ENCODE results near the gene POLR1A. TPM values are rescaled to one million over a fixed set of nuclear protein-coding genes. Genes with fewer than 3 reads are reported as not detected.
A peak's percentile ranks its signal among the peaks of the same experiment; 100 is the strongest.

Gene POLR1A
- polyA plus RNA-seq, 3 donors = 0.45 to 2.1 (median 1.6) TPM

- Histone ChIP-seq H3K79me2 (ENCODE audit: insufficient read depth, low read length) (no peaks in the 10 kb centered on the region), H3K9ac (ENCODE audit: insufficient read depth, low read length, poor library complexity, severe bottlenecking) (no peak overlapping the region), H4K20me1 (ENCODE audit: insufficient read depth, low read length) (no peaks in the 10 kb centered on the region), H3K9me3 (replicated peaks in 1 of 2; ENCODE audit: control insufficient read depth in 1 of 2, insufficient read depth in 1 of 2, low read length in 2 of 2) (no peaks in the 10 kb centered on the region), H3K4me3 (replicated peaks in 1 of 3; ENCODE audit: low read depth in 2 of 3, low read length in 3 of 3) (no peak overlapping the region), H3K36me3 (replicated peaks in 1 of 2; ENCODE audit: control insufficient read depth in 1 of 2, insufficient read depth in 2 of 2, low read length in 2 of 2) (peaks cover 61 to 84% of the 10 kb centered on the region in 2 donors), H3K27ac (ENCODE audit: low read depth in 1 of 2, low read length in 2 of 2) (peak overlapping the region in 1 of 2 donors; percentile 34), H3K4me2 (replicated peaks; ENCODE audit: extremely low read depth, low read length, poor library complexity, severe bottlenecking) (no peak overlapping the region), H3K27me3 (ENCODE audit: control insufficient read depth in 2 of 2, insufficient read depth in 2 of 2, low read length in 2 of 2) (no peaks in the 10 kb centered on the region), H3K4me1 (ENCODE audit: control insufficient read depth in 1 of 2, insufficient read depth in 2 of 2, low read length in 2 of 2) (peaks cover 5 to 16% of the 10 kb centered on the region in 2 donors), H2AFZ (ENCODE audit: insufficient read depth, low read depth, low read length, poor library complexity, severe bottlenecking) (no peak overlapping the region)
- Mint-ChIP-seq H3K4me1 (peaks cover 22% of the 10 kb centered on the region), H3K36me3 (peaks cover 72 to 76% of the 10 kb centered on the region in 2 donors), H3K27me3 (ENCODE audit: low read depth in 3 of 3) (peaks cover 0 to 4% (median 2%) of the 10 kb centered on the region in 3 donors), H3K9me3 (no peaks in the 10 kb centered on the region), H3K4me3 (no peak overlapping the region), H3K27ac (peak overlapping the region in 1 of 7 donors; percentile 81)
- DNase-seq = no peak
- intact Hi-C loops (cut with micrococcal nuclease) = no loop called here
- TF ChIP-seq, protein P1, sequence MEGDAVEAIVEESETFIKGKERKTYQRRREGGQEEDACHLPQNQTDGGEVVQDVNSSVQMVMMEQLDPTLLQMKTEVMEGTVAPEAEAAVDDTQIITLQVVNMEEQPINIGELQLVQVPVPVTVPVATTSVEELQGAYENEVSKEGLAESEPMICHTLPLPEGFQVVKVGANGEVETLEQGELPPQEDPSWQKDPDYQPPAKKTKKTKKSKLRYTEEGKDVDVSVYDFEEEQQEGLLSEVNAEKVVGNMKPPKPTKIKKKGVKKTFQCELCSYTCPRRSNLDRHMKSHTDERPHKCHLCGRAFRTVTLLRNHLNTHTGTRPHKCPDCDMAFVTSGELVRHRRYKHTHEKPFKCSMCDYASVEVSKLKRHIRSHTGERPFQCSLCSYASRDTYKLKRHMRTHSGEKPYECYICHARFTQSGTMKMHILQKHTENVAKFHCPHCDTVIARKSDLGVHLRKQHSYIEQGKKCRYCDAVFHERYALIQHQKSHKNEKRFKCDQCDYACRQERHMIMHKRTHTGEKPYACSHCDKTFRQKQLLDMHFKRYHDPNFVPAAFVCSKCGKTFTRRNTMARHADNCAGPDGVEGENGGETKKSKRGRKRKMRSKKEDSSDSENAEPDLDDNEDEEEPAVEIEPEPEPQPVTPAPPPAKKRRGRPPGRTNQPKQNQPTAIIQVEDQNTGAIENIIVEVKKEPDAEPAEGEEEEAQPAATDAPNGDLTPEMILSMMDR (IDR thresholded peaks at IDR 0.05) = no peak
- 70% methylated on average over 2 of the region's 6 CpGs for WGBS (ENCODE audit: insufficient coverage)
These were observed 60.1 kb downstream of the POLR1A start for GRCh38 chr2:86045541-86045940.

DNA sequence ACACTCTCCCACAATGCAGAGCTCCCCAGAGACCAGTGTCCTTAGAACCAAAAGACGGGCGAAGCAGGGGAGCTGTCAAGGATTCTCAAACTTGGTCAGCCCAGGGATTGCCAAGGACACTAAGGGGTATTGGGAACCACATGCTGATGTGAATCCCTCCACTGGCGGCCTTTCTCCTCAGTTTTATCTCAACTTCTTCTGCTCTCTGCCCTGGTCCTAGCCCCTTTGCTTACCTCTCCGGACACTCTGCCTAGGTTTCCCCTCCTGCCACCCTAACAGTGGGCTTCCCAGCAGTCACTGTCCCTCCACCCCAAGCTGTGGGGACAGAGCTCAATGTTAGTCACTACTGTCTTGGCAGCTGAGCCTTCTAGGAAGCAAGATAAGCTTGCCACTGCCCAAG lies 61.1 kb downstream of the POLR1A start:
- H3K36me3 Mint-ChIP-seq = peaks cover 80 to 83% of the 10 kb centered on the region in 2 donors
- H3K27me3 Mint-ChIP-seq (ENCODE audit: low read depth in 3 of 3) = peaks cover 0 to 4% (median 2%) of the 10 kb centered on the region in 3 donors

More for the DNA sequence above, 61.1 kb downstream of the POLR1A start:
- H3K4me1 ChIP-seq (ENCODE audit: control insufficient read depth in 1 of 2, insufficient read depth in 2 of 2, low read length in 2 of 2) = peaks cover 0 to 10% of the 10 kb centered on the region in 2 donors
- DNase-seq = no peak
- no peak overlapping the region for H3K9ac ChIP-seq (ENCODE audit: insufficient read depth, low read length, poor library complexity, severe bottlenecking)
- 100% methylated on average over 4 of the region's 4 CpGs for WGBS (ENCODE audit: insufficient coverage)
- no peaks in the 10 kb centered on the region for H3K9me3 ChIP-seq (replicated peaks in 1 of 2; ENCODE audit: control insufficient read depth in 1 of 2, insufficient read depth in 1 of 2, low read length in 2 of 2)
- Mint-ChIP-seq H3K4me3 (no peak overlapping the region), H3K27ac (peak overlapping the region in 3 of 7 donors; percentile 36 to 63 (median 40)), H3K9me3 (no peaks in the 10 kb centered on the region), H3K4me1 (peaks cover 16% of the 10 kb centered on the region)
- no peak overlapping the region for H3K4me2 ChIP-seq (replicated peaks; ENCODE audit: extremely low read depth, low read length, poor library complexity, severe bottlenecking)
- TF ChIP-seq, protein P1 (IDR thresholded peaks at IDR 0.05) = no peak
- H3K79me2 ChIP-seq (ENCODE audit: insufficient read depth, low read length) = no peaks in the 10 kb centered on the region
- no peak overlapping the region for H2AFZ ChIP-seq (ENCODE audit: insufficient read depth, low read depth, low read length, poor library complexity, severe bottlenecking)
- H3K27me3 ChIP-seq (ENCODE audit: control insufficient read depth in 2 of 2, insufficient read depth in 2 of 2, low read length in 2 of 2) = no peaks in the 10 kb centered on the region
- peak overlapping the region in 1 of 2 donors; percentile 34 for H3K27ac ChIP-seq (ENCODE audit: low read depth in 1 of 2, low read length in 2 of 2)
- intact Hi-C loops (cut with micrococcal nuclease) = no loop called here
- H4K20me1 ChIP-seq (ENCODE audit: insufficient read depth, low read length) = no peaks in the 10 kb centered on the region
- peaks cover 61 to 93% of the 10 kb centered on the region in 2 donors for H3K36me3 ChIP-seq (replicated peaks in 1 of 2; ENCODE audit: control insufficient read depth in 1 of 2, insufficient read depth in 2 of 2, low read length in 2 of 2)
- no peak overlapping the region for H3K4me3 ChIP-seq (replicated peaks in 1 of 3; ENCODE audit: low read depth in 2 of 3, low read length in 3 of 3)
